HG03196 (cell line): ENCODE results near the gene RRP12.
A peak's percentile ranks its signal among the peaks of the same experiment; 100 is the strongest.

Experiments used
- ATAC-seq: cut with Tn5 transposase; IDR thresholded peaks from one replicate; pipeline ENCODE4 v1.9.1; 2021; ENCODE audit not compliant: unreplicated experiment

The RRP12 gene

DNA sequence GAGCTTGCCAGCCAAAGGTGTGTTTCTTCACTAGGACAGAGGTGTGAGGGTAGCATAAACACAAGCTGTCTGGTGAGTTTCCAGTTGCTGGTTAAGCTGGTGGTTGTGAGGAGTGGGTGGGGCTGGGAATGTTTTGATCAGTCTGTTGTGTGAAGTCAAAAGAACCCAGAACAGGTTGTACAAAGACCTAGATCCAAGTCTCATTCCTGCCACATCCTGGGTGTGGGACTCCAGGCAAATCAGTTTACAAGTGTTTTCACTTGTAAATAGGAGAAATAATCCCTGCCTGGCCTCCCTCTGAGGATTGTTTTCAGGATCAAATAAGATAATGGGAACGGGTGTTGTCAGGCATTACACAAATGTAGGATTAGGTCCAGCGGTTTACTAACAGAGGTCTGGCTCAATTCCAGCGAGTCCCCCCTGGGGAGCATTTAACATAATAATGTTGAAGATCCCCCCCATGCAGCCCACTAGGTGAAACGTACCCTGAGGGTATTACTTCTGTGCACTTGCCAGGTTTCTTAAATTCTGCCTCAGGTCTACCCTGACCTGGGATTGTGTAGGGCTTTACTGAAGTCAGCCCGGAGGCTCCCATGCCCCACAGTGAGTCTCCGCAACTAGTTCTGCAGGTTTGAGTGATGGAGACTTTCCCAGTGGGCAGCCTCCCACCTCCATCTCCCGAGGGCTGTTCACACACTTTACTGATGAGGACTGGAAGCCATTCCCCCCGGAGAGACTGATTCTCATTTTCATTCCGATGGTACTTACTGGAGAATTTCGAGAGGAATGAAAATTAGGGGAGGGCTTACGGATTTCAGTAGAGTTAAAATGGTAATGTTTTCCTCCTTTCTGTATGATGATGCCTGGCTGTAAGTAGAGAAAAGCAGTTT is 64.0 kb downstream of the RRP12 start:
- no peak for ATAC-seq

- ATAC-seq = no peak
Observed at GRCh38 chr10:97336446-97336845, 64.7 kb downstream of the RRP12 start.

- no peak for ATAC-seq
Observed at GRCh38 chr10:97336006-97336405, 65.1 kb downstream of the RRP12 start.

- ATAC-seq = no peak
Observed at GRCh38 chr10:97335188-97335619, 65.9 kb downstream of the RRP12 start.

DNA sequence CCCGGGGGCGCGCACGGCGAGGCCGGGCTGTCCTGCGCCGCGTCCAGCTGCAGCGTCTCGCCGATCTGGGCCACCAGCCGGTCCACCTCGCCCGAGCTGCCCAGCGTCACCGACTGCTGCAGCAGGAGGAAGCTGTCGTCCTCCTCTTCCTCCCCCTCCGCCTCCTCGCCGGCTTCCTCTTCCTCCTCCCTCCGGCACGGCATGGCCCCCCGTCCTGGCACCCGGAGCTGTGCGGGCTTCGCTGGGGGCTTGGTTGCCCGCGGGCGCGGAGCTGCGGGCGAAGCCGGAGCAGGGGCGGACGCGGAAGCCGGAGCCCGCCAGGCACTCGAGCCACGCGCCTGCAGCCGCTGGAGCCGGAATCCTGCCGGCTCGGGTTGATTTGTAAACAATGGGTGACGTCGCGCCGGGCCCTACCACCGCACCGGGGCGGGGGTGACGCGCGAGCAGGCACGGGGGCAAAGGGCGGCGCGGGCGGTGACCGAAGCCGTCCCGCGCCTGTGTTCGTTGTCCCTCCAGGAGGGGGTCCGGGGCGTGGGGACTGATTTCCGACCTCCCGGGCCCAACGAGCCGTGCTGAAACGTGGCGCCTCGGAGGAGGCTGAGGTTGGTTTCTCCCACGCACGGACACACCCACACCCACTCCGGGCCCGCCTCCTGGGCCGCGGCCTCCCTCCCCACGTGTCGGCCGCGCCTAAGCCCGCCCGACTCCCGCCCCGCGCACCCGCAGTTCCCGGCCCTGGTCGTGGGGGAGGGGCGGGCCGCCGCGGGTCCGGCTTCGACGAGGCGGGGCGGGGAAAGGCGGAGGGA is 66.6 kb downstream of the RRP12 start, which contains the start of gene FRAT2:
FRAT2 (minus strand) TSS at position 360 of the 806 bp plus-strand sequence; CDS start at position 203, 157 bp downstream.
- peak; percentile 80 for ATAC-seq

GRCh38 chr10:97333601-97334369 is 67.4 kb downstream of the RRP12 start:
- ATAC-seq = peak; percentile 23

GRCh38 chr10:97333351-97333600 is 67.9 kb downstream of the RRP12 start:
- ATAC-seq = no peak

GRCh38 chr10:97332591-97333350 is 68.4 kb downstream of the RRP12 start:
- no peak for ATAC-seq

DNA sequence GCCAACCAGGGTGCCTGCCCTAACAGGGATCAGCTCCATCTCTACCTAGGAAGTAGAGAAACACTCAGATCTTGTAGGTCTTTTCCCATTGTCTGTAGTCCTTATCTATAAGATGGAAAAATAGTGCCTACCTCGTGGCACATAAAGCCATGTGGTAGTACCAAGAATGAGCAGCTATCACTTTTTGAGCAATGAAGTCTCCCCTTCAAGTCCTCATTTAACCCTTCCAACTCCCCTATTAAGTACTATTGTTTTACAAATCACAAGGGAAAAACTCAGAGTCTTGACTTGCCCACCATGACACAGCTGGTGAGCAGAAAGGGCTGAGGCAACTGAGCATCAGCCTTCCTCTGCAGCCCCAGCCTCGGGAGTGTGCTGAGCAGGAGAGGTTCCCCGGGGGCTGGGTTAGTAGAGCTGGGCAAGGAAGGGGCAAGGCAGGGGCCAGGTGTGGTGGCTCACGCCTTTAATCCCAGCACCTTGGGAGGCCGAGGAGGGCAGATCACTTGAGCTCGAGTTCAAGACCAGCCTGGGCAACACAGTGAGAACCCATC is 69.9 kb downstream of the RRP12 start:
- no peak for ATAC-seq

GRCh38 chr10:97329766-97330165 is 71.4 kb downstream of the RRP12 start:
- no peak for ATAC-seq

DNA sequence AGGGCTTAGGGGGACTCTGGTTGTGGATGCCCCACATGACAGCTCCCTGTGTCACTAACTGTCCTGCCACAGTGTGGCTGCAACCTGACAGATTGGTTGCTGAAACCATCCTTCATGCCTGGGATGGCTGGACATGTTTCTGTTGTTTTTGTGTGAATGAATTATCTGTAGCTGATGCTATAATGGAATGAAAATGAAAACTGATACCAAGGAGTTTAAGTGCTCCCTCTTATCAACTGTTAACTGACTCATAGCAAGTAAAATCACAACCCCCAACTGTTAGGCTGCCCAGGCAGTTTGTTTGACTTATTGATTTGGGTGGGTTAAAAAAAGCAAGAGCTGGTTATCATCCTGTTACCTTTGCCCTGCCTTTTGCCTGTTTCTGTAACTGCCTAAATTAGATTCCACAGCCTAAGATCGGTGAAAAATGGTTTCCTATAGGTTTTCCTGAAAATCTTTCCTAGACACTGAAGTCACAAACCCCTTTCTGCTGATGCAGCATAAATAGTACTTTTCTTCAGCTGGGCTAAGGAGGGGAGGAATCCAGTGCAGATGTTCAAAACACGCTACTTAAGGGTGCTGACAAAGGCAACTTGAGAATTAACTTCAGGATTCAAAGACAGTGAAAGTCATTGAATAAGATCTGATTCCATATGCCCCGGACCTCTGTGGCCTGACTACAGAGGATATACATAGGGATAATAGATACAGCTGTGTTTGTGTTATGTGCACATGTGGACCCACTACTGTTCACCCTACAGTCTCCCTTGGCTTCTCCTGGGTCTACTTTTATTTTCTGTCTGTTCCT is 72.3 kb downstream of the RRP12 start:
- ATAC-seq = no peak

- no peak for ATAC-seq
Observed at GRCh38 chr10:97327348-97328294, 73.5 kb downstream of the RRP12 start.

DNA sequence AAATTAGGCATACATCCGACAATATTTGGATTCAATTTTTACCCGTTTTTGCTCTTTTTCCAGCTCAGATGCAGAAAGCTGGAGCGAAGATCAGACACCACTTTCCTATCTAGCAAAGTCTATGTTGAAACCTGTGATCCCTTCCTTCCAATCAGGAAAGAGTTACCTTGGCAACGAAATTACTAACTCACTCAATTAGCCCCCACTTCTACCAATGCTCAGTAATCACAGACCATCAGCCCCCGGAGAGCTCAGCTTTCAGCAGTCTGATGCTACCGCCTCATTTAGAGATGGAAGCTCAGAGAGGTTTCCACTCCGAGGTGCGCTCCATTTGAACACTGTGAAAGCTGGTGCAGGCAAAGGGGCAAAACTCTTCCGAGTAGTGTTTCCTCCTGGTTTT is 75.4 kb downstream of the RRP12 start:
- no peak for ATAC-seq

DNA sequence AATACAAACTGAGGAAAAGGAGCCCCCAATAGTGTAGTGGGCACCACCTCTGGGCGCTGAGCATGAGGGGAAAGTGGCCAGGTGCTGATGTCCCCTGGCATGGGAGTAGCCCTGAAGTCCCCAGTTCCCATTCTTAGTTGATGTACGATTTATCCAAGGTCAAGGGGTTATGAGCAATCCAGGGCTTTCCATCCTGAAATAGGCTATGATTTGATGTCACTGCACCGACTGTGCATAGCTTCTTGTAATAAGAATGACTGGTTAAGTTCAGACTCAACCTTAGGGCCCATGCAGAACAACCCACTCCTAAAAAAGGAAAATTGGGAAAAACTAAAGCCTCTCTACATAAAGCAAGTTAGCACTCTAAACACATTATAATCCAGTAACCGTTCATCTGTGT is 77.6 kb downstream of the RRP12 start:
- no peak for ATAC-seq

GRCh38 chr10:97321804-97322190 is 79.3 kb downstream of the RRP12 start:
- no peak for ATAC-seq

DNA sequence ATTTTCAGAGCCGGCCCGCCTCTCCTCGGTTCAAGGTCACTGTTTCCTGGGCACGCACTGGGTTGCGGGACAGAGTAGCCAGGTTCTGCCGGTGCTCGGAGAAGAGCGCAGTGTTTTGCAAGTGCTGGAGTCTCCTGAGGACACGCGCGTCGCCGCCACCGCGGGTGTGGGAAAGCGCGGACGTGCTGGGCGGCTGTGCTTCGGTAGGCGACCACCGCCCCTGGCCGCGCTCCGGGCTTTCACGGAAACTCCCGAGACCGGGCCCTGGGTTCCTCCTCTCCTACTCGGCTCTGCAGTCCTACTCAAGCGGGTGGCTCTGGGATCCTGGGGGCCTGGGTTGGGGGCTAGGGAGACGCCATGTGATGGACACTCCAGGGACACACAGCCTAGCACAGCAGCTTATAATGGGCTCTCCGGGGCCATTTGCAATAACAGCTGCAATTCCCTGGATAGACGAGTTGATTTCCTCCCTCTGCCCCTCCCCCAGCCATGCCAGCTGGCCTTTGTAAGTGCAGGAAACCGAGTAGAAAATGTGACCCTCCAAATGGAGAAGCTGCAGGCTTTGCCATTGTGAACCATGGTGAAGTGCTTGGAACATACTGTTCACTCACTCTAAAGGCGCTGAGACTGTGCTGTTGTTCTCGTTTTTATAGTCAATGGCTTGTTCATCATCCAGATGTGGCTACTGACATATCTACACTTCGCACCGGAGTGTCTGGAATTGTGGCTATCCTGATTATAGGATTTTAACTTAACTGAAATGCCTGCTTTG is 79.9 kb downstream of the RRP12 start:
- no peak for ATAC-seq

DNA sequence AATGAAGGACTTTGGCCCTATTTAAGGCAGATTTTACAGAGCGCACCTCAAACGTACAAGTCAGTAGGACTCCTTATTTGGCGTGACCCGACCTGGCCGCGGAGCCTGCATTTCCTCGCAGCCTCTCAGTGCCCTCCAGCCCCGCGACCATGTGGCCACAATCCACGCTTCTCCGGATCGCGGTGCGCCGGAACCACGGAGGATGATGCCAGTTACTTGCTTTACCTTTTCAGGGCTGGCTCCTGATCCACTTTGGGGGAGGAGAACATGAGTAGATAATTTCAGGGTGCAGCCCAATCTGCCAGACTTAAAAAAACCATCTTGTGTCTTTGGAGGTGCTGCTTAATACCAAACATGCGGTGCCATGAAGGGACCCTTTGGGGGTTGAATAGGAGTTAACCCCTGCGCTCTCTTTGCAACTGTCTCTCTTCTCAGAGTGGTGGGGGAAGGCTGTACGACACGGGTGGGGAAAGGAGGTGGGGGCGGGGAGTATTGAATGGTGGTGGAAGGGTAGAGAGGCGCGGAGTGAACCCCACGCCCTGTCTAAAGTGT is 80.6 kb downstream of the RRP12 start:
- no peak for ATAC-seq
